ENCODE results near the gene CASS4. TPM values are rescaled to one million over a fixed set of nuclear protein-coding genes. Genes with fewer than 3 reads are reported as not detected.
"Not testable (repeated sequence)": the region's sequence is repeated elsewhere in the genome, so short reads cannot be mapped to it uniquely, and the experiment has no call there.

The CASS4 gene
- total RNA-seq, 1 donor, result under 0.01 TPM

DNA sequence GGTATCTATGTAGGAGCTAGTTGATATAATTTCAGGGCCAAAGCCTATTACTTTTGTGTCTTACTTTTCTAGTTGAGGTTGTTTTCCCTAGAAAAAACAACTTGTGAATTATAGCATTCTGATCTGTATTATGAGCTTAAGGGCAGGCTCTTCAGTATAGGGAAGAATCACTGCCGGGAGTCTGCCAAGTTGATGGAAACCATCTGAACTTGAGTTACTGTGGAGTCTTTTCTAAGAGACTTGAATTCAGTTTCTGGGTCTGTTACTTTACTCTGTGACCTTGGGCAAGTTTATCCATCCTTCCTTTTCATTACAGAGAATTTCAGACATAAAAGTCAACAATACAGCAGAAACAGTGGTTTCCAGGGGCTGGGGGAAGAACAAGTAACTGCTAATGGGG lies 2.1 kb upstream of the CASS4 start:
- no peak overlapping the region for H3K27ac ChIP-seq (ENCODE audit: low read depth, low read length)

DNA sequence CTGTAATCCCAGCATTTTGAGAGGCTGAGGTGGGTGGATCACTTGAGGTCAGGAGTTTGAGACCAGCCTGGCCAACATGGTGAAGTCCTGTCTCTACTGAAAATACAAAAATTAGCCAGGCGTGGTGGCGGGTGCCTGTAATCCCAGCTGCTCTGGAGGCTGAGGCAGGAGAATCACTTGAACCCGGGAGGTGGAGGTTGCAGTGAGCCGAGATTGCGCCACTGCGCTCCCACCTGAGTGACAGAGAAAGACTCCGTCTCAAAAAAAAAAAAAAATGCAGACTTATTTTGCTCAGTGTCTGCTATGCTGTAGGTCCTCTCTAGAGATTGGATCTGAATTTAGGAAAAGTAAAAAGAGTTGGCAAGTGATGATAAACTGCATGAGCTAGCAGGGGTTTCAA lies 773 bp upstream of the CASS4 start:
- not testable (repeated sequence) for H3K4me3 ChIP-seq (ENCODE audit: insufficient read depth, low read length)

More for the DNA sequence above, 2.1 kb upstream of the CASS4 start:
- peaks cover 29% of the 10 kb centered on the region for H3K36me3 ChIP-seq (ENCODE audit: insufficient read depth, low read length)
- DNase-seq (ENCODE audit: insufficient read length, low spot score, missing footprints), result no peak
- TF ChIP-seq, protein P1, sequence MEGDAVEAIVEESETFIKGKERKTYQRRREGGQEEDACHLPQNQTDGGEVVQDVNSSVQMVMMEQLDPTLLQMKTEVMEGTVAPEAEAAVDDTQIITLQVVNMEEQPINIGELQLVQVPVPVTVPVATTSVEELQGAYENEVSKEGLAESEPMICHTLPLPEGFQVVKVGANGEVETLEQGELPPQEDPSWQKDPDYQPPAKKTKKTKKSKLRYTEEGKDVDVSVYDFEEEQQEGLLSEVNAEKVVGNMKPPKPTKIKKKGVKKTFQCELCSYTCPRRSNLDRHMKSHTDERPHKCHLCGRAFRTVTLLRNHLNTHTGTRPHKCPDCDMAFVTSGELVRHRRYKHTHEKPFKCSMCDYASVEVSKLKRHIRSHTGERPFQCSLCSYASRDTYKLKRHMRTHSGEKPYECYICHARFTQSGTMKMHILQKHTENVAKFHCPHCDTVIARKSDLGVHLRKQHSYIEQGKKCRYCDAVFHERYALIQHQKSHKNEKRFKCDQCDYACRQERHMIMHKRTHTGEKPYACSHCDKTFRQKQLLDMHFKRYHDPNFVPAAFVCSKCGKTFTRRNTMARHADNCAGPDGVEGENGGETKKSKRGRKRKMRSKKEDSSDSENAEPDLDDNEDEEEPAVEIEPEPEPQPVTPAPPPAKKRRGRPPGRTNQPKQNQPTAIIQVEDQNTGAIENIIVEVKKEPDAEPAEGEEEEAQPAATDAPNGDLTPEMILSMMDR (IDR thresholded peaks at IDR 0.05; ENCODE audit: extremely low read depth, low read depth, low read length), result no peak
- peaks cover 3% of the 10 kb centered on the region for H3K79me2 ChIP-seq (ENCODE audit: insufficient read depth, low read length)
- H4K20me1 ChIP-seq (ENCODE audit: insufficient read depth, low read length), result no peaks in the 10 kb centered on the region
- no peak overlapping the region for H3K4me2 ChIP-seq (ENCODE audit: insufficient read depth, low read length)
- no peaks in the 10 kb centered on the region for H3K9me3 ChIP-seq (ENCODE audit: low read depth, low read length)
- peaks cover 8% of the 10 kb centered on the region for H3K4me1 ChIP-seq (ENCODE audit: insufficient read depth, low read length)
- no peaks in the 10 kb centered on the region for H3K27me3 ChIP-seq (ENCODE audit: insufficient read depth, low read length)
- no peak overlapping the region for H3K4me3 ChIP-seq (ENCODE audit: insufficient read depth, low read length)
- no peak overlapping the region for H2AFZ ChIP-seq (ENCODE audit: low read length)

DNA sequence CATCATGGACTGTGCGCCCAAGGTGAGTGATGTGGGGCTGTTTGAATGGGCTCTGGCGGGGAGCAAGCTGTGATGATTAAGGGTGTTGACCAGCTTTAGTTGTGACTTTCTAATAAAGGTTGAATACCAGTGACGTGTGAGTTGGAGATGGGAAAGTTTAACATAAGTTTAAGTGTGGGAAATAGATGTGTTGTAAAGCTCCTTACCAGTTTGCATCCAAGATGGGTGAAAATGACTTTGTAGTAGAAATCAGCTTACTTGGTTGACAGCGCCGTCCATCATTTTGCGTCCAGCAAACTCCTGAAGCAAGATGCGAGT lies 372 bp downstream of the CASS4 start:
- peaks cover 12% of the 10 kb centered on the region for H3K36me3 ChIP-seq (ENCODE audit: insufficient read depth, low read length)
- H3K79me2 ChIP-seq (ENCODE audit: insufficient read depth, low read length), result no peaks in the 10 kb centered on the region
- H2AFZ ChIP-seq (ENCODE audit: low read length), result peak overlapping the region; percentile 41
- TF ChIP-seq, protein P1 (IDR thresholded peaks at IDR 0.05; ENCODE audit: extremely low read depth, low read depth, low read length), result no peak
- no peaks in the 10 kb centered on the region for H4K20me1 ChIP-seq (ENCODE audit: insufficient read depth, low read length)
- H3K4me2 ChIP-seq (ENCODE audit: insufficient read depth, low read length), result peak overlapping the region; percentile 2
- no peak overlapping the region for H3K4me3 ChIP-seq (ENCODE audit: insufficient read depth, low read length)
- no peaks in the 10 kb centered on the region for H3K9me3 ChIP-seq (ENCODE audit: low read depth, low read length)
- no peaks in the 10 kb centered on the region for H3K27me3 ChIP-seq (ENCODE audit: insufficient read depth, low read length)
- H3K27ac ChIP-seq (ENCODE audit: low read depth, low read length), result peak overlapping the region; percentile 6
- no peak for DNase-seq (ENCODE audit: insufficient read length, low spot score, missing footprints)
- peaks cover 9% of the 10 kb centered on the region for H3K4me1 ChIP-seq (ENCODE audit: insufficient read depth, low read length)

More for the DNA sequence above, 773 bp upstream of the CASS4 start:
- H3K9me3 ChIP-seq (ENCODE audit: low read depth, low read length); H3K79me2 ChIP-seq (ENCODE audit: insufficient read depth, low read length); DNase-seq (ENCODE audit: insufficient read length, low spot score, missing footprints); H3K4me2 ChIP-seq (ENCODE audit: insufficient read depth, low read length); H4K20me1 ChIP-seq (ENCODE audit: insufficient read depth, low read length); H3K4me1 ChIP-seq (ENCODE audit: insufficient read depth, low read length); H2AFZ ChIP-seq (ENCODE audit: low read length); H3K27me3 ChIP-seq (ENCODE audit: insufficient read depth, low read length): not testable (repeated sequence)
- Histone ChIP-seq H3K36me3 (ENCODE audit: insufficient read depth, low read length) (peaks cover 20% of the 10 kb centered on the region), H3K27ac (ENCODE audit: low read depth, low read length) (peak overlapping the region; percentile 6)

DNA sequence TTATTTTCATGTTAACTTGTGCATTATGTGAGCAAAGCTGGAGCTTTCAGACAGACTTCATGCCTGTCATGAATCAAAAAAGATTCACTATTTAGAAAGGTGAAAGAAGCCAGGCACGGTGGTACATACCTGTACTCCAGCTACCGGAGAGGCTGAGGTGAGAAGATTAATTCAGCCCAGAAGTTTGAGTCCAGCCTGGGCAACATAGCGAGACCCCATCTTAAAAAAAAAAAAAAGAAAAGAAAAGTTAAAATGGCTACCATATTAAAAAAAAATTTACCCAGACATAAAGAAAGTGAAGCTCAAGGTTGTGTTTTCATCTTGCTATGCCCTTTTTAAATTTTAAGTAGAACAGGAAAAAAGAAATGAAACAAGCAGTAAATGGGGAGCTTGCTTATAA lies 889 bp downstream of the CASS4 start:
- H3K4me2 ChIP-seq (ENCODE audit: insufficient read depth, low read length), result no peak overlapping the region
- peaks cover 14% of the 10 kb centered on the region for H3K4me1 ChIP-seq (ENCODE audit: insufficient read depth, low read length)

More for the DNA sequence above, 889 bp downstream of the CASS4 start:
- Histone ChIP-seq H4K20me1 (ENCODE audit: insufficient read depth, low read length) (no peaks in the 10 kb centered on the region), H3K36me3 (ENCODE audit: insufficient read depth, low read length) (peaks cover 7% of the 10 kb centered on the region), H3K27ac (ENCODE audit: low read depth, low read length) (peak overlapping the region; percentile 6), H3K27me3 (ENCODE audit: insufficient read depth, low read length) (no peaks in the 10 kb centered on the region), H3K79me2 (ENCODE audit: insufficient read depth, low read length) (no peaks in the 10 kb centered on the region), H3K4me3 (ENCODE audit: insufficient read depth, low read length) (no peak overlapping the region), H3K9me3 (ENCODE audit: low read depth, low read length) (no peaks in the 10 kb centered on the region), H2AFZ (ENCODE audit: low read length) (no peak overlapping the region)
- TF ChIP-seq, protein P1 (IDR thresholded peaks at IDR 0.05; ENCODE audit: extremely low read depth, low read depth, low read length), result no peak
- no peak for DNase-seq (ENCODE audit: insufficient read length, low spot score, missing footprints)
